ENCODE results near the gene CRYL1.

DNA sequence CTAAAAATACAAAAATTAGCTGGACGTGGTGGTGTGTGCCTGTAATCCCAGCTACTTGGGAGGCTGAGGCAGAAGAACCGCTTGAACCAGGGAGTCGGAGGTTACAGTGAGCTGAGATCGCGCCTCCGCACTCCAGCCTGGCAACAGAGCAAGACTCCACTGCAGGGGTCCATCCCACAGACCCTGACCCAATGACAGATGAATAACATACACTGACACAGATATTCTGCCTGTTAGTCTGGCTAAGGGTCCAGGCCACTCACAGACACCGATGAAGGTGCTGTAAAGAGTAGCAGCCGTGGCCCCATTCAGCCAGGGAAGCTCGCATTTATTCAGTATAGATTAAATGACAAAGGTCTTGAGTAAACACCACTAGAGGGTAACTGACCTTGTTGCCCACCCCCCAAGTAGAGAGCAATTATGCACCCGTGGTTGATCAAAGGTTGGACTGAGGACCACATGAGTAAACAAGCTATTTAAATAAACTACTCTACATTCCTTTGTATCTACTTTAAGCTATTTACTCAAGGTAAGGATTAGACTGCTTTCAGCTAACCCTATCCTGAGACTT is 8.5 kb upstream of the CRYL1 start:
- no peak for TF ChIP-seq REST (IDR thresholded peaks at IDR 0.05; ENCODE audit: borderline replicate concordance)
- TF ChIP-seq CTCF (IDR thresholded peaks at IDR 0.05; ENCODE audit: poor library complexity, severe bottlenecking): no peak
- TF ChIP-seq TAF1 (IDR thresholded peaks at IDR 0.05; ENCODE audit: low read depth): no peak
- TF ChIP-seq POLR2AphosphoS5 (IDR thresholded peaks at IDR 0.05): no peak
- no peak for TF ChIP-seq RAD21 (conservative IDR thresholded peaks at IDR 0.05)
- no peak for TF ChIP-seq EZH2 (IDR thresholded peaks at IDR 0.05; ENCODE audit: borderline replicate concordance, insufficient read depth, low read length, poor library complexity, severe bottlenecking)
- no peak for TF ChIP-seq EP300 (conservative IDR thresholded peaks at IDR 0.05; ENCODE audit: poor library complexity, severe bottlenecking)

Measured in neural cell (in vitro differentiated cells).